T47D (cell line): ENCODE results near the gene GPSM1.

Experiments
- DNase-seq, 2 experiments: peaks; one replicate each; pipeline versions ENCODE4 v3.0.0 to v3.0.0-alpha.2; 2011 to 2012; ENCODE audit warnings: low read depth in 1 of 2, low spot score in 1 of 2
- JUND ChIP-seq: IDR thresholded peaks from 2 replicates; pipeline ENCODE4 v1.6.1; 2012; ENCODE audit warnings: low read depth
- in situ Hi-C: cut with HindIII; loops from 2 replicates; pipeline ENCODE4 v1.10.0; 2016; ENCODE audit warnings: low sequenced_read_pairs, low pct_unique_long_range_greater_than_20kb

Gene GPSM1, protein sequence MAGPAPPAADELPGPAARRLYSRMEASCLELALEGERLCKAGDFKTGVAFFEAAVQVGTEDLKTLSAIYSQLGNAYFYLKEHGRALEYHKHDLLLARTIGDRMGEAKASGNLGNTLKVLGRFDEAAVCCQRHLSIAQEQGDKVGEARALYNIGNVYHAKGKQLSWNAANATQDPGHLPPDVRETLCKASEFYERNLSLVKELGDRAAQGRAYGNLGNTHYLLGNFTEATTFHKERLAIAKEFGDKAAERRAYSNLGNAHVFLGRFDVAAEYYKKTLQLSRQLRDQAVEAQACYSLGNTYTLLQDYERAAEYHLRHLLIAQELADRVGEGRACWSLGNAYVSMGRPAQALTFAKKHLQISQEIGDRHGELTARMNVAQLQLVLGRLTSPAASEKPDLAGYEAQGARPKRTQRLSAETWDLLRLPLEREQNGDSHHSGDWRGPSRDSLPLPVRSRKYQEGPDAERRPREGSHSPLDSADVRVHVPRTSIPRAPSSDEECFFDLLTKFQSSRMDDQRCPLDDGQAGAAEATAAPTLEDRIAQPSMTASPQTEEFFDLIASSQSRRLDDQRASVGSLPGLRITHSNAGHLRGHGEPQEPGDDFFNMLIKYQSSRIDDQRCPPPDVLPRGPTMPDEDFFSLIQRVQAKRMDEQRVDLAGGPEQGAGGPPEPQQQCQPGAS

DNA sequence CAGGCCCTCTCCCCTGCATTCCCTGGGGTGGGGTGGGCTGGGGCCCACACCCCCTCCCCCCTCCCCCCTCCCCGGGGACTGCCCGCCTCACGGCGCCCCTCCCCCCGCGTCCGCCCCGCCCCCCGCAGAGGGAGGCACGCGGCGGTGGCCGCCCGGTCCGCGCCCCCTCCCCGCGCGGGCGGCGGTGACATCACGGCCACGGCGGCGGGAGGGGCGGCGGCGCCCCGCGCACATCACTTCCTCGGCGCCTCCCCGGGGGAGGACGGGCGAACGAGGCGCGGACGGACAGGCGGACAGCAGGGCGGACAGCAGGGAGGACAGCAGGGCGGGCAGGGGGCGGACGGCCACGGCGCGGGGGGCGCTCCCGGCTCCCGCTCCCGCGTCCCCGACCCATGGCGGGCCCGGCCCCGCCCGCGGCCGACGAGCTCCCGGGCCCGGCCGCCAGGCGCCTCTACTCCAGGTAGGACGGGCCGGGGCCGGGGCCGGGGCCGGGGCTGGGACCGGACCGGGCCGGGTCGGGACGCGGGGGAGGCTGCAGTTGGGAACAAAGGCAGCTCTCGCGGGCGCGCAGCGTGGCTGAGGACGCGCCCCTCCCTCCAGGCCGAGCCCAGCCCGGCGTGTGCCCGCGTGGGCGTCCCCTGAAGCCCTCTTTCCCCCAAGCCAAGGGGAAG lies at the start of gene GPSM1:
TSS of gene GPSM1 (plus strand) at position 236 of the 671 bp plus-strand sequence. CDS start at position 393, 157 bp downstream.
- peak; percentile 64 to 84 for DNase-seq
- in situ Hi-C loops, result no loop called here
- no peak for TF ChIP-seq JUND

GRCh38 chr9:136277746-136278145 lies 49.6 kb upstream of the GPSM1 start:
- no peak for DNase-seq
- in situ Hi-C loops, result no loop called here
- TF ChIP-seq JUND, result no peak

DNA sequence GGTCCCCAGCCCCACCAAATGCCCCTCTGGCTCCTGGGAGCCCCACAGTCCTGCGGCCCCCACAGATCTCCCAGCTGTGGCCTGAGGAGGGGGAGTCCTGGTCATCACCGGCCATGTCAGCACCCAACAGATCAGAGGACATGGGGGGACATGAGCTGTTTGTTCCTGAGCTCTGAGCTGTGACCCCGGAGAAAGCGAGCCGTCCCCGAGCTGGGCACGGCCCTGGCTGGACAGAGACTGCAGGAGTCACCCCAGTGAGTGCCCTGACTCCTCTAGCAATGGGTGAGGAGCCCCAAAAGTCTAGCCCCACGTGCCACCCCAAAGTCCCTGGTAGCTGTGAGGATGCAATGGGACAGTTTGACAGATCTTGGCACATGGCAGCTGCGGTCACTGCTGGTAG lies 49.1 kb upstream of the GPSM1 start:
- no peak for DNase-seq
- no peak for TF ChIP-seq JUND
- in situ Hi-C loops, result no loop called here

GRCh38 chr9:136278894-136279293 lies 48.4 kb upstream of the GPSM1 start:
- TF ChIP-seq JUND, result no peak
- DNase-seq, result no peak
- in situ Hi-C loops, result no loop called here

GRCh38 chr9:136279471-136279870 lies 47.9 kb upstream of the GPSM1 start:
- no peak for TF ChIP-seq JUND

DNA sequence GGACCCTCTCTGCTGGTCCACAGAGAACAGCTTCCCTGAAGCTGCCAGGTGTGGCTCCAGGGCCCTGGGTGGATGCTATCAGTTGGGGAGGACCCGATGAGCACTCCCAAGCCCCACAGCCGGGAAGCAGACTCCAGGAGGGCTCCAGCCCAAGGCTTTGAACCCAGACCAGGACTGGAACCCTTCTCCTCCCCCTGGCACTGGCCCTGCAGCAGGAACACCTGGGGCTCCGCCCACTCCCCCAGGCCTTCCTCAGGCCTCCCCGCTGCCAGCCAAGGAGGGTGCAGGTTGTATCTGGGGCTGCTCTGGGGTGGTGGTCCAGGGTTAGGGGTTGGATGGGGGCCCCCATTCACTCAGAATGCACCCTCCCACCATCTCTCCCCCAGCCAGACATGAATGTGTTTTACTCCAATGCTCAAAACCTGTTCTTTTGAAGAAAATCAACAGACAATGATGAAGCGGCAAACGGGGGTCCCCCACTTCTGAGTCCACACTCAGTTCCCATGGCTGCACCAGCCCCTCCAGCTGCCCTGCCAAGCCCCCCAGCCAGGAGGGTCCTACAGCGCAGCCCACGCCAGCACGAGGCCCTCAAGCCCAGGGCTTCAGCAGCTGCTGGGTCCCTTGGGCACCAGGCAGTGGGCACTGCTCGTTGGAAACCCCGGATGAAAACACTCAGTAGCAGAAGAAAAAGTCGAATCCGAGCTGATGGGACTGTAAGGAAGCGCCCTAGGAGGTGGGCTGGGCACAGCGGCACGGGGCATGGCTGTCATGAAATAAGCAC lies 46.6 kb upstream of the GPSM1 start:
- in situ Hi-C loops, result no loop called here
- no peak for DNase-seq
- no peak for TF ChIP-seq JUND

More at GRCh38 chr9:136279471-136279870, 47.9 kb upstream of the GPSM1 start:
- no peak for DNase-seq
- in situ Hi-C loops, result no loop called here

- in situ Hi-C loops, result no loop called here
- DNase-seq, result no peak
- TF ChIP-seq JUND, result no peak
These were observed 45.7 kb upstream of the GPSM1 start for GRCh38 chr9:136281421-136282271.

DNA sequence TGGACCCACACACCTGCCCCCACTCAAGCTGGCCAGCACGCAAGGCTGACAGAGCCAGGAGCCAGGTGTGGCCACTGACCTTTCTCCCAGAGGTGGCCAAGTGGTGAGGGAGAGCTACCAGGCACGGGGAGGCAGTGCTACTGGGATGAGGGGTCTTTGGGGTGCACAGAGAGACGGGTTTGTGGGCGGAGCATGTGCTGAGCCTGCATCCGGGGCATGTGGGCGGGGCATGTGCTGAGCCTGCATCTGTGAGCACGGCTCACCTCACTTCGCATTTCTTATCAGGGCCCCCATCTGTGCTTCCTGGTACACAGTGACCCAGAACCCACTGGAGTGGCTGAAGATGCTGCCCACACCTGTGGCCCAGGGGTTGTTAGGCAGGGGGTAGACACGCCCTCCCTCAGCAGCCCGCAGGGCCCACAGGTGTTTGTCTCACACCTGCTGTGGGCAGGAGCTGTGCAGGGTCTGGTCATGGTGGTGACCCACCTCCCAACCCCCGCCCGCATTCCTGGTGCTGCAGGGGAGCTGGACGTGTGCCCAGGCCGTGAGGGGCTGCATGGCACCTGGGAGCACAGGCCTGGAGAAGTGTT lies 45.0 kb upstream of the GPSM1 start:
- in situ Hi-C loops, result no loop called here
- TF ChIP-seq JUND, result no peak
- peak in 1 of 2 experiments; percentile 45 for DNase-seq

GRCh38 chr9:136283291-136284235 lies 43.8 kb upstream of the GPSM1 start:
- in situ Hi-C loops, result no loop called here
- peak; percentile 85 to 96 for DNase-seq
- no peak for TF ChIP-seq JUND

DNA sequence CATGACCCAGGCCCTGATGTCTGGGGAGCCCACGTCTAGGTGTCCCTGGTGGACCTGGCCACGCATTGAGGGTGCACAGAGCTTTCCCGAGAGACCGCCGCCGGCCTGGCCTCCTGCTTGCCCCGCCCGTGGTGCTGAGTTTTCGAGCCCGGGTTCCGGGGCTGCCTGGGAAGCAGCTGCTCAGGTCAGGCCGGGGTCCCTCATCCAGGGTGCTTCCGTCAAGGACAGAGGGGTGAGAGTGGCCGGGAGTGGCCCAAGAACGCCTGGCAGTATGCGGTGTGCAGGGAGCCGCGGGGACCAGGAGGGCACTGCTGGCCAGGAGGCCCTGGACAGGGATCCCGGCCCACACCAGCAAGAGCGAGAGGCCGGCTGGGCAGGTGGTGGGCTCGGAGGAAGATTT lies 43.0 kb upstream of the GPSM1 start:
- no peak for TF ChIP-seq JUND
- DNase-seq, result no peak
- in situ Hi-C loops, result no loop called here
